Measurements from ENCODE around the gene PCSK1.
"Not testable (repeated sequence)": the region's sequence is repeated elsewhere in the genome, so short reads cannot be mapped to it uniquely, and the experiment has no call there.

PCSK1 gene

DNA sequence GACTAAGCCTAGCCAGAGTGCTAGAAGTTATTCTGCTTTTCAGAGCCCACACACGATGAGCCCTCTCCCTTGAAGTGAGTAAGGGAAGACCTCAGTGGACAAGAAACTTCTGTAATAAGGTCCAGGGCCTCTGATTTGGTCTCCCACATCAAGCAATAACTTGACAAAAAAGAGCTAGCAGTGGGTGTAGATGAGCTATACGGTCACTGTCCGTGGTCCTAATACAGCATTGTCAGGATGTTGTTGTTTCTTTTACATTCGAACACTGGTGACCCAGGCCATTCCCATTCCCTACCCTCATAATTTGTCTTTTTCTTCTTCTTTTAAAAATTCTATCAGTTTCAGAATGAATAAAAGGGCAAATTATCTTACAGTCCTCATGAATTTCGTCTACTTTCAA lies 5.2 kb downstream of the PCSK1 start:
- DNase-seq (ENCODE audit: low read depth in 2 of 3, low spot score in 2 of 3) = no peak

- DNase-seq (ENCODE audit: low read depth in 2 of 3, low spot score in 2 of 3) = no peak
These were observed 6.2 kb downstream of the PCSK1 start for GRCh38 chr5:96426831-96427230.

- DNase-seq (ENCODE audit: low read depth in 2 of 3, low spot score in 2 of 3) = no peak
These were observed 7.6 kb downstream of the PCSK1 start for GRCh38 chr5:96425443-96425842.

DNA sequence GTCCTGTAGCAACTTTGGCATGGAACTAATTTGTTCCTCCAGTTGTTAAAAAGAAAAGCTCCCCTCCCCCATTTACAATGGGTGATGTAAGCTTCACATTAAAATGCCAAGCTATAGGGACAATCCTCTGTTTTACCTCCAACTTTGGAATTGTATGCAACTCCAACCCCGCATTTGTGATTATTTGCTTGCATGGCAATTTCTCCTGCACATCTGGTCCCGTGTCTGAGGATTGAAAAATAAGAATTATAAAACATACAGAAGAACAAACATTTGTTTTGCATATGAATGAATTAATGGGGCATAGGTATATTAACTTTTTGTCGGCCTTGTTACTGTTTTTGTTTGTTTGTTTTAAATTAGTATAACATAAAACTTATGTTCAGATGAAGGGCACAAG lies 17.2 kb downstream of the PCSK1 start:
- DNase-seq (ENCODE audit: low read depth in 2 of 3, low spot score in 2 of 3) = no peak

GRCh38 chr5:96412868-96413449 lies 20.1 kb downstream of the PCSK1 start:
- no peak for DNase-seq (ENCODE audit: low read depth in 2 of 3, low spot score in 2 of 3)

GRCh38 chr5:96410013-96410412 lies 23.0 kb downstream of the PCSK1 start:
- no peak for DNase-seq (ENCODE audit: low read depth in 2 of 3, low spot score in 2 of 3)

GRCh38 chr5:96408841-96409538 lies 24.1 kb downstream of the PCSK1 start:
- no peak for DNase-seq (ENCODE audit: low read depth in 2 of 3, low spot score in 2 of 3)

DNA sequence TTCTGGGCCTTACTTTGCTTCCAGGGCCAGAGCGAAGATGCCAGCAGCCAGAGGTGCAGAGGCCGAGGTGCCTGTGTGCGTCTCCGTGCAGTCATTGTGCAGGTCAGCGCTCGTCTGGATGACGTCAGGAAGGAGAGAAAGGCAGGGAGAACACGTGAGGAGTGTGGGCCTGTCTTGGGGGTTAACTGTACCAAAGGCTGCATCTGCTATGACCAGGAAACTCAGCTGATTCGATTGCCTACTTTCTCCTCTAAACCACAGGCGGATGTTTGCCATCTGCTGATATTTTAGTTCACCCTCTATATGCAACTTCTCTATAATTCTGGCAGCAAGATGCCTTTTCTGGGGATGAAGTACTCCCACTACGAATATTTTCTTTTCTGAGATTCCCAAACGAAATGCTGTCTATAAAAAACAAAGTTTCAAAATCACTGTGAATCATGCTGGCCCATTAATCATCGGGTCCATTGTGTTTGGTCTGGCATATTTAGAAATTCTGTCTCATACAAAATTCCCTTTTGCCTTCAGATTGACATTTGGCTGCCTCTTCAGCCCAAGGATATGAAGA lies 24.8 kb downstream of the PCSK1 start:
- DNase-seq (ENCODE audit: low read depth in 2 of 3, low spot score in 2 of 3) = no peak

GRCh38 chr5:96407436-96407835 lies 25.6 kb downstream of the PCSK1 start:
- DNase-seq (ENCODE audit: low read depth in 2 of 3, low spot score in 2 of 3) = no peak

DNA sequence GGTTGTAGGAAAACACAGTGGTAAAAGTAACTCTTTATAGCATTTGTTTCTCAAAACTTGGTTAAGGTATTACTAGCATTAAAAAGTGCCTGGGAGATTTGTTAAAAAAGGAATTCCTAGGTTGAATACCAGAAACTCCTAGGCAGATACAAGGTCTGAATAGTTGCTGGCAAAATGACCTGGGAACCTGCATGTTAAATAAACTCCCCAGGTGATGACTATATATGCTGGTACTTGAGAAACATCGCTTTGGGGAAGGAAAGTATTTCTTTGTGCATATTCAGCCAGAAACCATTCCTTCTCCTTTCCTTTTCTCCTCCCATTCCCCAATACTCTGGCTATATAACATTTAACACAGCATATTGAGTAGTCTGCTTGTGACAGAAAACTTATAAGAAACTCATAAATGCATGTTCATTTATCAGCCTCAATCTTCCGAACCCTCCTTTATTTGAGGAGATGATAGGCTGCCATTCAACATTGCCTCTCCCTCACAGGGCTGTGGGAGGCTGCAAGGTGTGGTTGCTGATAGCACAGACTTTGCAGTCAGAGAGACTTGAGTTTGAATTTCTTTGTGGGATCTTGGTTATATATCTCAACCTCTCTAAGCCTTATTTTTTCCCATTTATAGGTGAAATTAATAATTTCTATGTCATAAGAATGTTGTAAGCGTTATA lies 28.7 kb downstream of the PCSK1 start:
- no peak for DNase-seq (ENCODE audit: low read depth in 2 of 3, low spot score in 2 of 3)

GRCh38 chr5:96402500-96402899 lies 30.5 kb downstream of the PCSK1 start:
- no peak for DNase-seq (ENCODE audit: low read depth in 2 of 3, low spot score in 2 of 3)

- no peak for DNase-seq (ENCODE audit: low read depth in 2 of 3, low spot score in 2 of 3)
These were observed 36.2 kb downstream of the PCSK1 start for GRCh38 chr5:96396878-96397277.

DNA sequence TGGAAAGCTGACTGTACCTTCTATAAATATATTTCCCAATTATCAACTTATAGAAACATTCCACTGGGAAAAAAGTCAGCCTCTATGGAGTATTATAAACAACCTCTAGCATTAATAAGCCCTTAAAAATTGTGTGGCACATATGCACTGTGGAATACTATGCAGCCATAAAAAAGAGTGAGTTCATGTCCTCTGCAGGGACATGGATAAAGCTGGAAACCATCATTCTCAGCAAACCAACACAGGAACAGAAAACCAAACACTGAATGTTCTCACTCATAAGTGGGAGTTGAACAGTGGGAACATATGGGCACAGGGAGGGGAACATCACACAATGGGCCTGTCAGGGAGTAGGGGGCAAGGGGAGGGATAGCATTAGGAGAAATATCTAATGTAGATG lies 37.8 kb downstream of the PCSK1 start:
- not testable (repeated sequence) for DNase-seq (ENCODE audit: low read depth in 2 of 3, low spot score in 2 of 3)

DNA sequence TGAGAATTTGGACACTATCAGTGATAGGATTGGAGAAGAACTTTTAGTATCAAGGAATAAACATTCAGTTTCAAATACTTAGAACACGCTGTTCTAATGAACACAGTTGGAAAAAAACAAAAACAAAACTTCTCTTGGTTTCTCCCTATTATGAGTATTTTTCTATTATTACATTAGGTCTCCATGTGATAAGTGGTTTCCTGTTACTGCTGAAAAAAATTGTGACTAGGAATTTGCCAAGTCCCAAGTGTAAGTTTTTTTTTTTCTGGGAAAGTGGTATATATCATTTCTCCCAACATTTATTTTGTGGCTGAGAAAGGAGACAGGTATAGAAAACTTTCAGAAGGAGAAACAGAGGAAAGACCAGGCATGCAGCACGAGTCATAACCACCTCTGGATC lies 41.1 kb downstream of the PCSK1 start:
- DNase-seq (ENCODE audit: low read depth in 2 of 3, low spot score in 2 of 3) = no peak

GRCh38 chr5:96388176-96388575 lies 44.9 kb downstream of the PCSK1 start:
- DNase-seq (ENCODE audit: low read depth in 2 of 3, low spot score in 2 of 3) = no peak

DNA sequence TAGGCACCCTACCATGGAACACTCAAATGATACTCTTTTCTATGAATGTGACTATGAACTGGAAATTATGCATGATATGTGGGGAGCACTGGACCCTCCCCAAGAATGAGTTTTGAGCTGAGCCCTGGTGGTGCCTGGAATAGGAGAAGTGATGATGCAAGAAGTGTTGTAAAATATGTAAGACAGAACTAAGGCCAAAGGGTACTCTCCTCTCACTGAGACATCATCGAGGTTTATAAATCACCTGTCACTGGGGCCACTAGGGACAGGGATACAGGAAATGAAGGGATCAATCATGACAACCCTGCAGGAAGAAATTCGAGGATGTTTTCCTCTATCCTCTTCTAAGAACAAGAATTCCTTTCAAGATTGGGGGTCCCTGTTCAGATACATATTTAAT lies 45.4 kb downstream of the PCSK1 start:
- no peak for DNase-seq (ENCODE audit: low read depth in 2 of 3, low spot score in 2 of 3)

DNA sequence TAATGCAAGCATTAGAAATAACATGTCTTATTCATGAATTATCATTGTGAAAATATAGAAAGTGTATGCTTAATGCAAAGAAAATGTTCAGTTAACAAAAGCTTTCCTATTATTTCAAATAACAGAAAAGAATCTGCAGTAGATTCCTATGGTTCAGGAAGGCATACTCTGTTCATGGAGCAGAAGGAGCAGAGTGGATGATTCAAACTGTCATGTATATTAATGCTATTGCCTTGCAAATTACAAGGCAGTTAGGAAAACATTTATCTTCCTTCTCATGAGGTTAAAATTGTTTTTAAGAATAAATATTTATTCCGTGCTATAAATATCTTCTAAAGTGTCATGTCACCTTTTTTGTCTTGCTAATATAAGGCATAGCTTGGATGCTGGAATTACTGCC lies 47.5 kb downstream of the PCSK1 start:
- no peak for DNase-seq (ENCODE audit: low read depth in 2 of 3, low spot score in 2 of 3)

DNA sequence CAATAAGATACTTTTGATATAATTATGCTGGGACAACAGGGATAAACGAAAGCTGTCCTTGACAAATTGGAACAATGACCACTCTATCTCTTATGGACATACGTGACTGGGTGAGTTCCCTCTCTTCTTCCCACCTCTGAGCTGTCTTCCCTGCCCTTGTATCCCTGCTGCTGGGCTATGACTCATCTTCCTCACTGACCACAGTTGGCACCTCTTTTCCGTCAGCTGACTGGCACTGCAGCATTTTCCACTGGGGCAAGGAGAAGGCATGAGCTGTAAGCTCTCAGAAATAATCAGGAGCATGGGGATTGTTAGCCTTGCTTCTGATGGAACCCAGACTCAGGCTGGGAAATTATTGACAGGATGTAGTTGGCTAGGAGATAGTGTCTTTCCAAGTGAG lies 48.7 kb downstream of the PCSK1 start:
- DNase-seq (ENCODE audit: low read depth in 2 of 3, low spot score in 2 of 3) = no peak

- no peak for DNase-seq (ENCODE audit: low read depth in 2 of 3, low spot score in 2 of 3)
These were observed 51.5 kb downstream of the PCSK1 start for GRCh38 chr5:96381526-96381925.

- no peak for DNase-seq (ENCODE audit: low read depth in 2 of 3, low spot score in 2 of 3)
These were observed 53.2 kb downstream of the PCSK1 start for GRCh38 chr5:96379896-96380295.

GRCh38 chr5:96377597-96377996 lies 55.5 kb downstream of the PCSK1 start:
- no peak for DNase-seq (ENCODE audit: low read depth in 2 of 3, low spot score in 2 of 3)

GRCh38 chr5:96377167-96377566 lies 55.9 kb downstream of the PCSK1 start:
- DNase-seq (ENCODE audit: low read depth in 2 of 3, low spot score in 2 of 3) = no peak
